DMS114 treated with DMSO at 0.1 percent for 48 hours (cell line): ENCODE results near the gene SATB2.

Experiments
- DNase-seq: peaks from one replicate; lab custom pipeline; 2025; ENCODE audit not compliant: unreplicated experiment; lab: John Stamatoyannopoulos, UW

Gene SATB2

GRCh38 chr2:199273042-199273511 lies 184.7 kb downstream of the SATB2 start:
- DNase-seq: no peak

GRCh38 chr2:199261936-199262335 lies 195.8 kb downstream of the SATB2 start:
- DNase-seq: no peak

GRCh38 chr2:199261239-199261638 lies 196.5 kb downstream of the SATB2 start:
- DNase-seq: no peak

- no peak for DNase-seq
These were observed 198.1 kb downstream of the SATB2 start for GRCh38 chr2:199259671-199260070.

GRCh38 chr2:199258291-199258690 lies 199.4 kb downstream of the SATB2 start:
- DNase-seq: no peak

GRCh38 chr2:199257261-199258224 lies 200.2 kb downstream of the SATB2 start:
- DNase-seq: no peak

GRCh38 chr2:199230091-199230490 lies 227.6 kb downstream of the SATB2 start:
- DNase-seq: no peak

GRCh38 chr2:199228887-199229819 lies 228.6 kb downstream of the SATB2 start:
- no peak for DNase-seq

- DNase-seq: no peak
These were observed 233.9 kb downstream of the SATB2 start for GRCh38 chr2:199223791-199224190.

GRCh38 chr2:199220920-199221319 lies 236.8 kb downstream of the SATB2 start:
- DNase-seq: no peak

GRCh38 chr2:199219551-199219950 lies 238.2 kb downstream of the SATB2 start:
- no peak for DNase-seq
